AG10803 (cell line): ENCODE data around the gene HSD17B4.
A peak's percentile ranks its signal among the peaks of the same experiment; 100 is the strongest.

Source experiments
- DNase-seq: peaks from one replicate; pipeline ENCODE4 v3.0.0; 2010; ENCODE audit warnings: low read depth
- H3K4me3 ChIP-seq: 2 replicates; pipeline ENCODE4 v1.5.1; 2011; ENCODE audit warnings: mild to moderate bottlenecking, low read length, control low read depth
- TF ChIP-seq, protein P1 (sequence below): conservative IDR thresholded peaks from 2 replicates; pipeline ENCODE4 v1.5.1; 2011; ENCODE audit warnings: mild to moderate bottlenecking, low read length, control low read depth, inconsistent platforms

Gene HSD17B4, protein sequence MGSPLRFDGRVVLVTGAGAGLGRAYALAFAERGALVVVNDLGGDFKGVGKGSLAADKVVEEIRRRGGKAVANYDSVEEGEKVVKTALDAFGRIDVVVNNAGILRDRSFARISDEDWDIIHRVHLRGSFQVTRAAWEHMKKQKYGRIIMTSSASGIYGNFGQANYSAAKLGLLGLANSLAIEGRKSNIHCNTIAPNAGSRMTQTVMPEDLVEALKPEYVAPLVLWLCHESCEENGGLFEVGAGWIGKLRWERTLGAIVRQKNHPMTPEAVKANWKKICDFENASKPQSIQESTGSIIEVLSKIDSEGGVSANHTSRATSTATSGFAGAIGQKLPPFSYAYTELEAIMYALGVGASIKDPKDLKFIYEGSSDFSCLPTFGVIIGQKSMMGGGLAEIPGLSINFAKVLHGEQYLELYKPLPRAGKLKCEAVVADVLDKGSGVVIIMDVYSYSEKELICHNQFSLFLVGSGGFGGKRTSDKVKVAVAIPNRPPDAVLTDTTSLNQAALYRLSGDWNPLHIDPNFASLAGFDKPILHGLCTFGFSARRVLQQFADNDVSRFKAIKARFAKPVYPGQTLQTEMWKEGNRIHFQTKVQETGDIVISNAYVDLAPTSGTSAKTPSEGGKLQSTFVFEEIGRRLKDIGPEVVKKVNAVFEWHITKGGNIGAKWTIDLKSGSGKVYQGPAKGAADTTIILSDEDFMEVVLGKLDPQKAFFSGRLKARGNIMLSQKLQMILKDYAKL

DNA sequence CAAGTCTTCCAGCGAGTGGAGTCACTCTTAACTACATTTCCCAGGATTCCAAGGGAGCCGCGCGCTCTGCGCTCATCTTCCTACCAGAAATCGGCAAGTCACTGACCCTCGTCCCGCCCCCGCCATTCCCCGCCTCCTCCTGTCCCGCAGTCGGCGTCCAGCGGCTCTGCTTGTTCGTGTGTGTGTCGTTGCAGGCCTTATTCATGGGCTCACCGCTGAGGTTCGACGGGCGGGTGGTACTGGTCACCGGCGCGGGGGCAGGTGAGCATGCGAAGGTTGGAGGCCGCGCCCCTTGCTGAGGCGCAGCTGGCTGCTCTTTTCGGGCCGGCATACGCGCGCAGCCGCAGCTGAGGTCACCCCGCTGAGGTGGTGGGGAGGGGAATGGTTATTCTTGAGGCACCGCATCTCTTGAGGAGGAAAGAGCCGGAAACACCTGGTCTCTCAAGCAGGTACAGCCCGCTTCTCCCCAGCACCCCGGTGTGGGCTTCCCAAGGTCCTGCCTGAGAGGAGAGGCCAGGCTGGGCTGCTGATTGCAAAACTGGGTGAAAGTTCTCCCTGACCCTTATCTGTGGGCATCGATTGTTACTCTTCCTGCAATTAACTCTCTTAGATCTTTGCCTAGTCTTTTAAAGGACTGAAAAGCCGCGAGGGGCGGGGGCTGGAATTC, at the start of gene HSD17B4:
Gene HSD17B4, plus strand, starts transcription at position 125 of the 667 bp plus-strand sequence. Its CDS starts 79 bp downstream, at position 204.
- peak; percentile 82 for DNase-seq
- peak within 1 kb of the TSS; percentile 92 for H3K4me3 ChIP-seq
- TF ChIP-seq, protein P1, sequence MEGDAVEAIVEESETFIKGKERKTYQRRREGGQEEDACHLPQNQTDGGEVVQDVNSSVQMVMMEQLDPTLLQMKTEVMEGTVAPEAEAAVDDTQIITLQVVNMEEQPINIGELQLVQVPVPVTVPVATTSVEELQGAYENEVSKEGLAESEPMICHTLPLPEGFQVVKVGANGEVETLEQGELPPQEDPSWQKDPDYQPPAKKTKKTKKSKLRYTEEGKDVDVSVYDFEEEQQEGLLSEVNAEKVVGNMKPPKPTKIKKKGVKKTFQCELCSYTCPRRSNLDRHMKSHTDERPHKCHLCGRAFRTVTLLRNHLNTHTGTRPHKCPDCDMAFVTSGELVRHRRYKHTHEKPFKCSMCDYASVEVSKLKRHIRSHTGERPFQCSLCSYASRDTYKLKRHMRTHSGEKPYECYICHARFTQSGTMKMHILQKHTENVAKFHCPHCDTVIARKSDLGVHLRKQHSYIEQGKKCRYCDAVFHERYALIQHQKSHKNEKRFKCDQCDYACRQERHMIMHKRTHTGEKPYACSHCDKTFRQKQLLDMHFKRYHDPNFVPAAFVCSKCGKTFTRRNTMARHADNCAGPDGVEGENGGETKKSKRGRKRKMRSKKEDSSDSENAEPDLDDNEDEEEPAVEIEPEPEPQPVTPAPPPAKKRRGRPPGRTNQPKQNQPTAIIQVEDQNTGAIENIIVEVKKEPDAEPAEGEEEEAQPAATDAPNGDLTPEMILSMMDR: no peak

DNA sequence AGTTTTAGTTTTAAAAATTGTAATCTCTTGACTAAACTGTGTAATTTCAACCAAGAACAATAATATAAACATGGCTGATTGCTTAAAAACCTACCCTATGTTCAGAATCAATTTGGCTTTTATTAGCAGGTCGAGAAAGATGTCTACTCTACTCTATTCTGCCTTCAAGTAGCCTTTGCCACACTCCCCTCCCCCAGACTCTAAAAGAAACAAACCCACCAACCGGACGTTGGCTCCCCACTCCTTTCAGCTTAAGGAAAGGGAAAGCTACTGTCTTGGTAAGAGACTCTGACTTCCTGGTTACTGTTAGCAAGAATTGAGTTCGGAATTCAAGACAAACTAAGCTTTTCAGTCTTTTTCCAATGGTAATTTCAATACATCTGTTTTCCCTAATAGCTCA, 49.7 kb upstream of the HSD17B4 start:
- H3K4me3 ChIP-seq: no peak overlapping the region
- DNase-seq: no peak
- TF ChIP-seq, protein P1: no peak

- TF ChIP-seq, protein P1: no peak
- H3K4me3 ChIP-seq: no peak overlapping the region
These were observed 48.3 kb upstream of the HSD17B4 start for GRCh38 chr5:119404033-119404432.

GRCh38 chr5:119405419-119405818, 46.9 kb upstream of the HSD17B4 start:
- no peak for DNase-seq
- no peak overlapping the region for H3K4me3 ChIP-seq
- TF ChIP-seq, protein P1: no peak

More at GRCh38 chr5:119404033-119404432, 48.3 kb upstream of the HSD17B4 start:
- DNase-seq: no peak

- TF ChIP-seq, protein P1: no peak
- DNase-seq: no peak
These were observed 45.7 kb upstream of the HSD17B4 start for GRCh38 chr5:119406551-119407110.

GRCh38 chr5:119409235-119409815, 43.0 kb upstream of the HSD17B4 start:
- no peak for DNase-seq
- H3K4me3 ChIP-seq: no peak overlapping the region

More at GRCh38 chr5:119406551-119407110, 45.7 kb upstream of the HSD17B4 start:
- H3K4me3 ChIP-seq: no peak overlapping the region

More at GRCh38 chr5:119409235-119409815, 43.0 kb upstream of the HSD17B4 start:
- TF ChIP-seq, protein P1: 0 out of 2 replicates have a peak, but pooled peaks have one; percentile 3
